ENCODE results near the gene KCNQ4.

Gene KCNQ4

GRCh38 chr1:40820251-40820797 is 36.7 kb downstream of the KCNQ4 start:
- no peak for DNase-seq (ENCODE audit: low read depth)

GRCh38 chr1:40820911-40821693 is 37.5 kb downstream of the KCNQ4 start:
- DNase-seq (ENCODE audit: low read depth) = no peak

GRCh38 chr1:40822890-40823289 is 39.3 kb downstream of the KCNQ4 start:
- DNase-seq (ENCODE audit: low read depth) = no peak

GRCh38 chr1:40823345-40823744 is 39.8 kb downstream of the KCNQ4 start:
- no peak for DNase-seq (ENCODE audit: low read depth)

- DNase-seq (ENCODE audit: low read depth) = no peak
Observed at GRCh38 chr1:40823983-40824382, 40.4 kb downstream of the KCNQ4 start.

GRCh38 chr1:40824591-40825434 is 41.2 kb downstream of the KCNQ4 start:
- no peak for DNase-seq (ENCODE audit: low read depth)

GRCh38 chr1:40825435-40825788 is 41.8 kb downstream of the KCNQ4 start:
- DNase-seq (ENCODE audit: low read depth) = no peak

- no peak for DNase-seq (ENCODE audit: low read depth)
Observed at GRCh38 chr1:40825996-40826395, 42.4 kb downstream of the KCNQ4 start.

GRCh38 chr1:40829631-40830245 is 46.2 kb downstream of the KCNQ4 start:
- DNase-seq (ENCODE audit: low read depth) = no peak

- no peak for DNase-seq (ENCODE audit: low read depth)
Observed at GRCh38 chr1:40830419-40830943, 46.9 kb downstream of the KCNQ4 start.

GRCh38 chr1:40831001-40831732 is 47.6 kb downstream of the KCNQ4 start:
- DNase-seq (ENCODE audit: low read depth) = no peak

- DNase-seq (ENCODE audit: low read depth) = no peak
Observed at GRCh38 chr1:40833979-40834378, 50.4 kb downstream of the KCNQ4 start.

- DNase-seq (ENCODE audit: low read depth) = no peak
Observed at GRCh38 chr1:40834968-40835545, 51.5 kb downstream of the KCNQ4 start.

GRCh38 chr1:40836283-40836682 is 52.7 kb downstream of the KCNQ4 start:
- no peak for DNase-seq (ENCODE audit: low read depth)

- DNase-seq (ENCODE audit: low read depth) = no peak
Observed at GRCh38 chr1:40837601-40838000, 54.0 kb downstream of the KCNQ4 start.

GRCh38 chr1:40838045-40838979 is 54.7 kb downstream of the KCNQ4 start:
- DNase-seq (ENCODE audit: low read depth) = no peak

- no peak for DNase-seq (ENCODE audit: low read depth)
Observed at GRCh38 chr1:40838980-40839942, 55.7 kb downstream of the KCNQ4 start.

- no peak for DNase-seq (ENCODE audit: low read depth)
Observed at GRCh38 chr1:40839943-40840335, 56.4 kb downstream of the KCNQ4 start.
